ENCODE measurements around the gene SLX4.

The SLX4 gene

GRCh38 chr16:3654249-3654991, 43.0 kb upstream of the SLX4 start, which contains the start of gene DNASE1:
TSS of gene DNASE1 (plus strand) at chr16:3654691. CDS start at chr16:3655374, 683 bp downstream.
- FAIRE-seq = no peak

GRCh38 chr16:3652373-3653195, 41.2 kb upstream of the SLX4 start:
- DNase-seq (ENCODE audit: insufficient read length, low spot score) = no peak
- TF ChIP-seq CTCF (IDR thresholded peaks at IDR 0.05; ENCODE audit: insufficient read depth, missing control alignments) = no peak
- no peak for FAIRE-seq

More at GRCh38 chr16:3654249-3654991, 43.0 kb upstream of the SLX4 start, which contains the start of gene DNASE1:
- DNase-seq (ENCODE audit: insufficient read length, low spot score) = no peak
- TF ChIP-seq CTCF (IDR thresholded peaks at IDR 0.05; ENCODE audit: insufficient read depth, missing control alignments) = peak; percentile 43

- no peak for FAIRE-seq
- TF ChIP-seq CTCF (IDR thresholded peaks at IDR 0.05; ENCODE audit: insufficient read depth, missing control alignments) = no peak
- peak; percentile 2 for DNase-seq (ENCODE audit: insufficient read length, low spot score)
These were observed 40.3 kb upstream of the SLX4 start for GRCh38 chr16:3651461-3652372.

- DNase-seq (ENCODE audit: insufficient read length, low spot score) = peak; percentile 2
- TF ChIP-seq CTCF (IDR thresholded peaks at IDR 0.05; ENCODE audit: insufficient read depth, missing control alignments) = no peak
- no peak for FAIRE-seq
These were observed 39.3 kb upstream of the SLX4 start for GRCh38 chr16:3650631-3651265.

- no peak for DNase-seq (ENCODE audit: insufficient read length, low spot score)
These were observed 35.0 kb upstream of the SLX4 start for GRCh38 chr16:3646348-3646920.

More at GRCh38 chr16:3646348-3646920, 35.0 kb upstream of the SLX4 start:
- no peak for FAIRE-seq
- no peak for TF ChIP-seq CTCF (IDR thresholded peaks at IDR 0.05; ENCODE audit: insufficient read depth, missing control alignments)
